Loucy (cell line): ENCODE results near the gene CTRB1.

ENCODE experiments used
- H2AFZ ChIP-seq: fragments of 200-600 bp; sonication (generic); 2 replicates; pipeline ENCODE4 v1.6.0; 2016; ENCODE audit warnings: antibody characterized with exemption, mild to moderate bottlenecking, low read length, moderate library complexity
- H3F3A ChIP-seq: fragments of 200-600 bp; 2 replicates; pipeline ENCODE4 v1.6.0; 2016; ENCODE audit warnings: antibody characterized with exemption, low read depth, mild to moderate bottlenecking
- H3K27me3 ChIP-seq: fragments of 200-600 bp; sonication (generic); 2 replicates; pipeline ENCODE4 v1.6.1; 2014; ENCODE audit warnings: low read length, mild to moderate bottlenecking; ENCODE audit not compliant: insufficient read depth, poor library complexity, severe bottlenecking
- H3K36me3 ChIP-seq: fragments of 200-600 bp; sonication (generic); 2 replicates; pipeline ENCODE4 v1.6.1; 2016; ENCODE audit warnings: low read length; ENCODE audit not compliant: insufficient read depth
- H3K4me1 ChIP-seq: fragments of 200-600 bp; sonication (generic); 2 replicates; pipeline ENCODE4 v1.5.1; 2014; ENCODE audit warnings: low read length, mild to moderate bottlenecking; ENCODE audit not compliant: insufficient read depth, poor library complexity, severe bottlenecking
- H3K4me2 ChIP-seq: fragments of 200-600 bp; sonication (generic); 2 replicates; pipeline ENCODE4 v1.6.0; 2014; ENCODE audit warnings: antibody characterized with exemption, low read length, low read depth, mild to moderate bottlenecking; ENCODE audit not compliant: poor library complexity, severe bottlenecking
- H3K4me3 ChIP-seq: fragments of 200-600 bp; sonication (generic); 2 replicates; pipeline ENCODE4 v1.5.1; 2014; ENCODE audit warnings: low read length, mild to moderate bottlenecking, mixed read lengths; ENCODE audit not compliant: poor library complexity, severe bottlenecking
- H3K79me2 ChIP-seq: fragments of 200-600 bp; sonication (generic); 2 replicates; pipeline ENCODE4 v1.6.1; 2014; ENCODE audit warnings: low read length; ENCODE audit not compliant: insufficient read depth
- H3K9ac ChIP-seq: fragments of 200-600 bp; sonication (generic); 2 replicates; pipeline ENCODE4 v1.6.0; 2014; ENCODE audit warnings: mild to moderate bottlenecking, low read depth, low read length, moderate library complexity; ENCODE audit not compliant: poor library complexity, severe bottlenecking
- H3K9me2 ChIP-seq: fragments of 200-600 bp; sonication (generic); replicated peaks from 2 replicates; pipeline ENCODE4 v1.6.1; 2016; ENCODE audit warnings: low read depth, low read length, mixed read lengths
- H3K9me3 ChIP-seq: fragments of 200-600 bp; sonication (generic); 2 replicates; pipeline ENCODE4 v1.6.1; 2014; ENCODE audit warnings: mild to moderate bottlenecking, antibody characterized with exemption, low read length, low read depth; ENCODE audit not compliant: insufficient read depth
- H4K20me1 ChIP-seq: fragments of 200-600 bp; sonication (generic); 2 replicates; pipeline ENCODE4 v1.6.0; 2014; ENCODE audit warnings: antibody characterized with exemption, low read length, mild to moderate bottlenecking; ENCODE audit not compliant: insufficient read depth, poor library complexity, severe bottlenecking
- EZH2phosphoT487 ChIP-seq: fragments of 200-600 bp; IDR thresholded peaks from 2 replicates; pipeline ENCODE4 v1.6.1; 2018; ENCODE audit warnings: antibody characterized with exemption, mild to moderate bottlenecking, moderate library complexity, borderline replicate concordance
- TF ChIP-seq, protein P1 (sequence below): fragments of 200-600 bp; sonication (generic); conservative IDR thresholded peaks from 2 replicates; pipeline ENCODE4 v1.5.1; 2014; ENCODE audit warnings: mild to moderate bottlenecking, antibody characterized with exemption, low read length

CTRB1 gene

DNA sequence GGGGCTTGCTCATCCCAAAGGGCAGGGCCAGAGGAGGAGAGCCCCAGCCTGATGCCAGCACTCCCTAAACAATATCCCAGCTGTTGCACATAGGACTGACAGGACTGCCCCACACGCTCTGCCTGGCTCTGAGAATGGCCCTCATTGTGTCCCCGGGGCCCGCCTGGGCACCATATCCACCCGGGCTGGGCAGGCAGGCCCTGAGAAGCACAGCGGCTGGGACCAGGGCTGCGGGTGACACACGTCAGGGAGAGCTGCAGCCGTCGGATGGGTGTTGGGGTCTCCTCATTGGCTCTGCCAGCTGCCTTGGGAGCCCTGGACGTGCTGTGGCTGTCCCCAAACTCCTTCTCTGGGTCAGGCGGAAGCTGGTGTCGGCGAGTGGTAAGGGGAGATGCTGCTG is 28.5 kb downstream of the CTRB1 start:
- H3K4me3 ChIP-seq = no peak overlapping the region
- H3K79me2 ChIP-seq = no peaks in the 10 kb centered on the region
- H3K27me3 ChIP-seq = no peaks in the 10 kb centered on the region
- peaks cover 10% of the 10 kb centered on the region for H3K4me1 ChIP-seq
- H3K9ac ChIP-seq = no peak overlapping the region
- H3K36me3 ChIP-seq = no peaks in the 10 kb centered on the region
- H3K9me3 ChIP-seq = no peaks in the 10 kb centered on the region
- no peaks in the 10 kb centered on the region for H4K20me1 ChIP-seq
- no peak overlapping the region for H2AFZ ChIP-seq
- no peak for TF ChIP-seq EZH2phosphoT487
- TF ChIP-seq, protein P1, sequence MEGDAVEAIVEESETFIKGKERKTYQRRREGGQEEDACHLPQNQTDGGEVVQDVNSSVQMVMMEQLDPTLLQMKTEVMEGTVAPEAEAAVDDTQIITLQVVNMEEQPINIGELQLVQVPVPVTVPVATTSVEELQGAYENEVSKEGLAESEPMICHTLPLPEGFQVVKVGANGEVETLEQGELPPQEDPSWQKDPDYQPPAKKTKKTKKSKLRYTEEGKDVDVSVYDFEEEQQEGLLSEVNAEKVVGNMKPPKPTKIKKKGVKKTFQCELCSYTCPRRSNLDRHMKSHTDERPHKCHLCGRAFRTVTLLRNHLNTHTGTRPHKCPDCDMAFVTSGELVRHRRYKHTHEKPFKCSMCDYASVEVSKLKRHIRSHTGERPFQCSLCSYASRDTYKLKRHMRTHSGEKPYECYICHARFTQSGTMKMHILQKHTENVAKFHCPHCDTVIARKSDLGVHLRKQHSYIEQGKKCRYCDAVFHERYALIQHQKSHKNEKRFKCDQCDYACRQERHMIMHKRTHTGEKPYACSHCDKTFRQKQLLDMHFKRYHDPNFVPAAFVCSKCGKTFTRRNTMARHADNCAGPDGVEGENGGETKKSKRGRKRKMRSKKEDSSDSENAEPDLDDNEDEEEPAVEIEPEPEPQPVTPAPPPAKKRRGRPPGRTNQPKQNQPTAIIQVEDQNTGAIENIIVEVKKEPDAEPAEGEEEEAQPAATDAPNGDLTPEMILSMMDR = no peak
- H3F3A ChIP-seq = no peaks in the 10 kb centered on the region
- no peak overlapping the region for H3K4me2 ChIP-seq
- no peaks in the 10 kb centered on the region for H3K9me2 ChIP-seq

DNA sequence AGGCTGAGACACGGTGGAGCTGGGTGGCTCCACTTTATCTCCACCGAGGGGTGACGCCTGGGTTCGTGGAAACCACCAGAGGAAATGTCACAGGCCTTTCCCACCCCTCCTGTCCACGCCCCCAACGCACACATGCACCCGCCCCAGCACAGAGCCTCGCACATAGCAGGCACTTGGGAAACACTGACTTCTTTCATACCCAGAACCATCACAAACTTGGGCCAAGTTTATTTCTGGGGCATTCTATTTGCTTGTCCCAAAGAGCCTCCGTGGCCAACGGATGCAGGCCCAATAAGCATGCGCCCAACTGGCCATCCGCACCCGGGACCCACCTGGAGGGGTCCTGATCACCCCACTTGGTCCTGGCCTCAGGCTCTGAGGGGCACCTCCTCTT is 29.4 kb downstream of the CTRB1 start:
- Histone ChIP-seq H3K9ac (no peak overlapping the region), H3K79me2 (no peaks in the 10 kb centered on the region), H3K4me3 (no peak overlapping the region), H3K4me2 (no peak overlapping the region), H3F3A (no peaks in the 10 kb centered on the region), H3K36me3 (no peaks in the 10 kb centered on the region), H3K4me1 (peaks cover 10% of the 10 kb centered on the region), H2AFZ (no peak overlapping the region), H3K9me3 (no peaks in the 10 kb centered on the region), H4K20me1 (no peaks in the 10 kb centered on the region), H3K9me2 (no peaks in the 10 kb centered on the region), H3K27me3 (no peaks in the 10 kb centered on the region)
- no peak for TF ChIP-seq EZH2phosphoT487
- TF ChIP-seq, protein P1 = no peak

DNA sequence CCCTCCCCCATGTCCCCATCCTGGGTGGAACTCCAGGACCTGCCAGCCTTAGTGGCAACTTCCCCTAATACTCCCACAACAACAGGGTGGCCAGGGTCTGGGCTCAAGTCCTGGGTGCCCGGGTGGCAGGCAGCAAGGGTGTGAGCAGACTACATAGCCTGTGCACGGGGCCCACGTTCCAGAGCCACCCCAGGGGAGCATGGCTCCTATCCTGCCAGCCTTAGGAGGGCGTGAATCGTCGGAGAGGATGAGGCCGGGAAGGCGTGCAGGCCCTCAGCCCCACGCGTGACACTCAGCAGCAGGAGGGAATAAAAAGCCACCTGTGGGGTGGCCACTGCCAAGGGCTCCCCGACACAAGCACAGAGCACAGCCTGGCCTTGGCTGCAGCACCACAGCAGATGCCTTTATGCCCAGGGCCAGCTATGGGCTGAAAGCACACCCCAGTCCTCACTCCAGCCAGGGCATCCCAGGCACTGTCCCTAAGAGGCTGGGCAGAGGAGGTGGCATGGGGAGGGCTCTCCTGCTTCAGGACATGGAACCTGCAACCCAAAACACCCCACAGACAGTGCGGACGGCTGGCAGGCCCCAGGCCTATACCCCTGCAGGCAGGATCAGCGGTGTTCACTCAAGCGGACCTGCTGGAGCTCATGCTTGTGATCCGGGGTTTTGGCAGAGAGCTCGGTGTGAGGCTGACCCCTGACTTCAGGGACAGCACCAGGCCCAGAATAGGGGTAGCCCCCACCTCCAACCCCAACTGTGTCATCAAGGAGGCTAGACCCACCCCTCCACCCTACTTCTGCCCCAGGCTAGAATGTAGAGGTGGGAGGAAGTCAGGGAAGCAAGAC is 30.0 kb downstream of the CTRB1 start:
- H3K79me2 ChIP-seq = no peaks in the 10 kb centered on the region
- H4K20me1 ChIP-seq = no peaks in the 10 kb centered on the region
- no peaks in the 10 kb centered on the region for H3K9me2 ChIP-seq
- no peak overlapping the region for H3K4me2 ChIP-seq
- no peaks in the 10 kb centered on the region for H3K9me3 ChIP-seq
- no peak overlapping the region for H2AFZ ChIP-seq
- no peaks in the 10 kb centered on the region for H3K27me3 ChIP-seq
- peaks cover 10% of the 10 kb centered on the region for H3K4me1 ChIP-seq
- TF ChIP-seq, protein P1 = no peak
- no peak for TF ChIP-seq EZH2phosphoT487
- no peaks in the 10 kb centered on the region for H3F3A ChIP-seq
- no peak overlapping the region for H3K9ac ChIP-seq
- no peak overlapping the region for H3K4me3 ChIP-seq
- H3K36me3 ChIP-seq = no peaks in the 10 kb centered on the region
